AG04450 (cell line): ENCODE measurements around the gene FAM43A. TPM values are rescaled to one million over a fixed set of nuclear protein-coding genes. Genes with fewer than 3 reads are reported as not detected.

Experiments used
- CTCF ChIA-PET: fragments of 300-600, 350-600 bp; formaldehyde crosslinking; extraction: SDS; loops from one replicate; lab custom pipeline; 2022; ENCODE audit warnings: antibody characterized with exemption, inconsistent platforms; lab: Charles Lee
- POLR2A ChIA-PET: fragments of 350-600 bp; formaldehyde crosslinking; extraction: SDS; loops from one replicate; lab custom pipeline; 2021; ENCODE audit warnings: antibody characterized with exemption, inconsistent platforms; lab: Yijun Ruan, JAX
- DNase-seq: peaks from one replicate; pipeline ENCODE4 v3.0.0-alpha.2; 2011; ENCODE audit warnings: low read depth, low spot score
- H3K27ac ChIP-seq: one replicate; pipeline ENCODE4 v1.5.1; 2012; ENCODE audit warnings: low read depth, low read length, control low read depth
- H3K27me3 ChIP-seq: one replicate; pipeline ENCODE4 v1.6.0; 2012; ENCODE audit warnings: low read length; ENCODE audit not compliant: control insufficient read depth, insufficient read depth
- H3K4me3 ChIP-seq: 2 replicates; pipeline ENCODE4 v1.5.1; 2011; ENCODE audit warnings: mild to moderate bottlenecking, low read depth, low read length, control low read depth
- H3K9me3 ChIP-seq: 2 replicates; pipeline ENCODE4 v1.5.1; 2012; ENCODE audit warnings: low read length; ENCODE audit not compliant: control insufficient read depth, insufficient read depth
- CTCF ChIP-seq: IDR thresholded peaks from 2 replicates; pipeline ENCODE4 v1.5.1; 2011; ENCODE audit warnings: low read depth, low read length, control low read depth, inconsistent platforms
- polyA plus RNA-seq: library from polyadenylated mRNA; depleted of rRNA; stranded (reverse); fragments of >200 nt; gene quantifications from 2 replicates; pipeline ENCODE4 v1.2.3, GENCODE V29; 2011

FAM43A gene
- polyA plus RNA-seq, 1 experiment: 7.6 TPM

GRCh38 chr3:194711286-194711685, 25.6 kb downstream of the FAM43A start:
- H3K27ac ChIP-seq: no peak overlapping the region
- CTCF ChIA-PET: no interaction called here
- H3K9me3 ChIP-seq: no peaks in the 10 kb centered on the region
- peaks cover 15% of the 10 kb centered on the region for H3K27me3 ChIP-seq
- POLR2A ChIA-PET: no interaction called here
- TF ChIP-seq CTCF: no peak
- DNase-seq: no peak
- no peak overlapping the region for H3K4me3 ChIP-seq

GRCh38 chr3:194711913-194712312, 26.2 kb downstream of the FAM43A start:
- DNase-seq: peak; percentile 68
- ChIA-PET POLR2A (interaction anchor here (0.8 kb wide), 1 partner anchor 15 kb away, joined by 3 read pairs; no protein-coding TSS in a partner anchor), CTCF (no interaction called here)
- Histone ChIP-seq H3K27me3 (peaks cover 17% of the 10 kb centered on the region), H3K4me3 (no peak overlapping the region), H3K9me3 (no peaks in the 10 kb centered on the region), H3K27ac (no peak overlapping the region)
- TF ChIP-seq CTCF: no peak

GRCh38 chr3:194713299-194714136, 27.8 kb downstream of the FAM43A start:
- no peak for TF ChIP-seq CTCF
- ChIA-PET CTCF (no interaction called here), POLR2A (no interaction called here)
- Histone ChIP-seq H3K4me3 (no peak overlapping the region), H3K27me3 (peaks cover 19% of the 10 kb centered on the region), H3K9me3 (no peaks in the 10 kb centered on the region), H3K27ac (no peak overlapping the region)
- no peak for DNase-seq

- Histone ChIP-seq H3K9me3 (no peaks in the 10 kb centered on the region), H3K4me3 (no peak overlapping the region), H3K27me3 (peaks cover 16% of the 10 kb centered on the region), H3K27ac (no peak overlapping the region)
- DNase-seq: no peak
- POLR2A ChIA-PET: no interaction called here
- CTCF ChIA-PET: no interaction called here
- TF ChIP-seq CTCF: no peak
Measured at GRCh38 chr3:194714137-194714455, 28.4 kb downstream of the FAM43A start.

- ChIA-PET POLR2A (no interaction called here), CTCF (no interaction called here)
- TF ChIP-seq CTCF: no peak
- Histone ChIP-seq H3K4me3 (no peak overlapping the region), H3K27ac (no peak overlapping the region), H3K9me3 (no peaks in the 10 kb centered on the region), H3K27me3 (peaks cover 18% of the 10 kb centered on the region)
- no peak for DNase-seq
Measured at GRCh38 chr3:194714564-194714963, 28.9 kb downstream of the FAM43A start.
